ENCODE results near the gene C2CD3.

The C2CD3 gene

DNA sequence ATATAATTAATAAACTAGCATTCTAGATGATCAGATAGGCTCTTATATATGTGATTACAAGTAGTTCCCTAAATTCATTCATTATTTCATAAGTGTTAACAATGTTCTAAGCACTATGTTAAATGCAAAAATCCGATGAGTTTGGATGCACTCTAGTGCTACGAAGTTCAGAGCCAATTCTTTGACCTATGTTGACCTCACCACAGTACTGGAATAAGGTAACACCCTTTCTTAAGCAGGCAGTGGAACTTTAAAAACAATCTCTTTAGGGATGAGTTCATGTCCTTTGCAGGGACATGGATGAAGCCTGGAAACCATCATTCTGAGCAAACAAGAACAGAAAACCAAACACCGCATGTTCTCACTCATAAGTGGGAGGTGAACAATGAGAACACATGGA lies 93.6 kb downstream of the C2CD3 start:
- TF ChIP-seq EZH2phosphoT487 (IDR thresholded peaks at IDR 0.05; ENCODE audit: low read depth): no peak
- TF ChIP-seq, protein P1, sequence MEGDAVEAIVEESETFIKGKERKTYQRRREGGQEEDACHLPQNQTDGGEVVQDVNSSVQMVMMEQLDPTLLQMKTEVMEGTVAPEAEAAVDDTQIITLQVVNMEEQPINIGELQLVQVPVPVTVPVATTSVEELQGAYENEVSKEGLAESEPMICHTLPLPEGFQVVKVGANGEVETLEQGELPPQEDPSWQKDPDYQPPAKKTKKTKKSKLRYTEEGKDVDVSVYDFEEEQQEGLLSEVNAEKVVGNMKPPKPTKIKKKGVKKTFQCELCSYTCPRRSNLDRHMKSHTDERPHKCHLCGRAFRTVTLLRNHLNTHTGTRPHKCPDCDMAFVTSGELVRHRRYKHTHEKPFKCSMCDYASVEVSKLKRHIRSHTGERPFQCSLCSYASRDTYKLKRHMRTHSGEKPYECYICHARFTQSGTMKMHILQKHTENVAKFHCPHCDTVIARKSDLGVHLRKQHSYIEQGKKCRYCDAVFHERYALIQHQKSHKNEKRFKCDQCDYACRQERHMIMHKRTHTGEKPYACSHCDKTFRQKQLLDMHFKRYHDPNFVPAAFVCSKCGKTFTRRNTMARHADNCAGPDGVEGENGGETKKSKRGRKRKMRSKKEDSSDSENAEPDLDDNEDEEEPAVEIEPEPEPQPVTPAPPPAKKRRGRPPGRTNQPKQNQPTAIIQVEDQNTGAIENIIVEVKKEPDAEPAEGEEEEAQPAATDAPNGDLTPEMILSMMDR (IDR thresholded peaks at IDR 0.05; ENCODE audit: low read depth, low read length): no peak
- no peak overlapping the region for H2AFZ ChIP-seq (ENCODE audit: low read depth, low read length)
- H3K36me3 ChIP-seq (replicated peaks; ENCODE audit: low read depth, low read length): peaks cover 34% of the 10 kb centered on the region

DNA sequence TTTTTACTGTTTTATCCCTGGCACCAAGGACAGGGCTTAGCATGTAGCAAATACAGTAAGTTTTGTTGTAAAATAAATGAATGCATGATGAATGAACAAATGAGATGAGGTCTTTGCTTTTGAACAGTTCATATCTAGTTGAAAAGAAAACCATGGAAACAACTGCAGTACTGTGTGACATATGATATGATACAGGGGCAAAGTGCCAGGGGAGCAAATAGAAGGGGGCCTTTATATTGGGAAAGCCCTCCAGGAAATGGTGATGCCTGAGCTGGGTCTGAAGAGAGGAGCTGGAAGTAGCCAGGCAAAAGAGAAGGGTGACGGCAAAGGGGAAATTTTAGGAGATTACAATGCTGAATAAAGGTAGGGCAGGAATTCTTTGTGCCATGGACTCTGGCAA lies 98.1 kb downstream of the C2CD3 start:
- Histone ChIP-seq H2AFZ (ENCODE audit: low read depth, low read length) (no peak overlapping the region), H3K4me2 (ENCODE audit: low read length) (peak overlapping the region; percentile 36), H3K27ac (ENCODE audit: low read length) (no peak overlapping the region), H3K9ac (ENCODE audit: low read length) (no peak overlapping the region), H3K4me3 (ENCODE audit: low read length) (no peak overlapping the region), H4K20me1 (ENCODE audit: insufficient read depth, low read length) (no peaks in the 10 kb centered on the region), H3K27me3 (ENCODE audit: low read depth, low read length) (no peaks in the 10 kb centered on the region), H3K79me2 (ENCODE audit: low read length) (no peaks in the 10 kb centered on the region), H3K9me3 (ENCODE audit: insufficient read depth, low read length) (no peaks in the 10 kb centered on the region), H3K36me3 (replicated peaks; ENCODE audit: low read depth, low read length) (peaks cover 30% of the 10 kb centered on the region), H3K4me1 (ENCODE audit: low read length) (peaks cover 11% of the 10 kb centered on the region)
- TF ChIP-seq, protein P1 (IDR thresholded peaks at IDR 0.05; ENCODE audit: low read depth, low read length): no peak
- TF ChIP-seq EZH2phosphoT487 (IDR thresholded peaks at IDR 0.05; ENCODE audit: low read depth): no peak

More for the DNA sequence above, 93.6 kb downstream of the C2CD3 start:
- no peak overlapping the region for H3K4me2 ChIP-seq (ENCODE audit: low read length)
- no peaks in the 10 kb centered on the region for H3K27me3 ChIP-seq (ENCODE audit: low read depth, low read length)
- H3K27ac ChIP-seq (ENCODE audit: low read length): no peak overlapping the region
- H3K4me3 ChIP-seq (ENCODE audit: low read length): no peak overlapping the region
- no peaks in the 10 kb centered on the region for H3K79me2 ChIP-seq (ENCODE audit: low read length)
- no peaks in the 10 kb centered on the region for H3K9me3 ChIP-seq (ENCODE audit: insufficient read depth, low read length)
- peaks cover 7% of the 10 kb centered on the region for H3K4me1 ChIP-seq (ENCODE audit: low read length)
- no peaks in the 10 kb centered on the region for H4K20me1 ChIP-seq (ENCODE audit: insufficient read depth, low read length)
- no peak overlapping the region for H3K9ac ChIP-seq (ENCODE audit: low read length)

DNA sequence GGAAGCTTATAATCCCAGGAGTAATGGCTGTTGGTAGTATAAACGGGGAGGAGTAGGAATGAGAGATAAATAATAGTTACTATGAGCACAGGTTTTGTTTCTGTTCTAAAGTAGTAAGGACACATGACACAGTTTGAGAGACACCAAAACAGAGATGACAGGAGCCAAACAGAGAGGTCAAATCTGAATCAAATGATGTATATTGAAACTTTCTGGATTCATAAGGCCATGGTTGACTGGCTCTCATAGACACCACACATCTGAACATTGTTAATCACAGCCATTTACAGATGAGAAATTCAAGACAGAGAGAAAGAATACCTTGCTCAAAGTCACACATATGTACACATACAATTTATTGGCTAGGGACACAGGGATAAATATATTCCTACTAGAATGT lies 98.5 kb downstream of the C2CD3 start:
- no peaks in the 10 kb centered on the region for H4K20me1 ChIP-seq (ENCODE audit: insufficient read depth, low read length)
- no peak overlapping the region for H3K27ac ChIP-seq (ENCODE audit: low read length)
- H3K4me2 ChIP-seq (ENCODE audit: low read length): peak overlapping the region; percentile 36

DNA sequence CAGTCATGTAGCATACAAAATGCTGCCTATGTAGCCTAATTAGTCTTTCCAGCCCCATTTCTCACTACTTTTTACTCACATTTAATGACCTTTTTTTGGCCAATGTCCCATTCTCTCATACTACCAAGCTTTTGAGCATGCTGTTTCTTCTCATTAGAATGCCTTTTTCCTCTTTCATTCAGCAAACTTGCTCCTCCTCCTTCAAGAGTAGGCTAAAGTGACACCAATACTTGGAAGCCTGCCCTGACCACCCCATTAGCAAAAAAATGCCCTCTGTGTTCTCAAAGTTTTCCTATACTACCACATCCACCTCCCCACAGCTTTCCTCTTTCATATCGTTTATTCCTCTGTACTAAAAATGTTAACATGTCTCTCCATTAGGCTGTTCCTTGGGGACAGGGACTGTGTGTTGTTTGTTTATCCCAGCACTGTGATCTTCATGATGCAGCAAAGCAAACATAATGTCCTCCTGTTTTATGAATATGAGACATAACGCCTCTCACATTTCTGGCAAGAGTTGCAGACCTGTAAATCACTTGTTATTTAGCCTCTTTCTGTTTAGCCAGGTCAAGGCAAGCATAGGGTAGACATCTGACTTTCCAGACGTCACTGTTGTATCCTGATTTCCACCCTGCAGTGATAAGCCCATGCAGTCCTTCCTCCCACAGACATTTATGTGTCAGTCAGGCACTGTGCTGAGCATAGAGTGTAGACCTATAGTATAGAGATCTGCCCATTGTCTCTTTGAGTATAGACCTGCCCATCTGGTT lies 99.9 kb downstream of the C2CD3 start:
- TF ChIP-seq, protein P1 (IDR thresholded peaks at IDR 0.05; ENCODE audit: low read depth, low read length): no peak
- no peak for TF ChIP-seq EZH2phosphoT487 (IDR thresholded peaks at IDR 0.05; ENCODE audit: low read depth)
- no peak overlapping the region for H3K4me2 ChIP-seq (ENCODE audit: low read length)
- H2AFZ ChIP-seq (ENCODE audit: low read depth, low read length): no peak overlapping the region
- no peaks in the 10 kb centered on the region for H3K79me2 ChIP-seq (ENCODE audit: low read length)
- H3K36me3 ChIP-seq (replicated peaks; ENCODE audit: low read depth, low read length): peaks cover 27% of the 10 kb centered on the region
- peaks cover 11% of the 10 kb centered on the region for H3K4me1 ChIP-seq (ENCODE audit: low read length)
- H3K9ac ChIP-seq (ENCODE audit: low read length): no peak overlapping the region
- H3K27ac ChIP-seq (ENCODE audit: low read length): no peak overlapping the region
- H3K27me3 ChIP-seq (ENCODE audit: low read depth, low read length): no peaks in the 10 kb centered on the region
- H3K9me3 ChIP-seq (ENCODE audit: insufficient read depth, low read length): no peaks in the 10 kb centered on the region
- H4K20me1 ChIP-seq (ENCODE audit: insufficient read depth, low read length): no peaks in the 10 kb centered on the region
- H3K4me3 ChIP-seq (ENCODE audit: low read length): no peak overlapping the region

More for the DNA sequence above, 98.5 kb downstream of the C2CD3 start:
- Histone ChIP-seq H3K79me2 (ENCODE audit: low read length) (no peaks in the 10 kb centered on the region), H3K4me3 (ENCODE audit: low read length) (no peak overlapping the region), H3K9me3 (ENCODE audit: insufficient read depth, low read length) (no peaks in the 10 kb centered on the region), H3K27me3 (ENCODE audit: low read depth, low read length) (no peaks in the 10 kb centered on the region), H3K4me1 (ENCODE audit: low read length) (peaks cover 11% of the 10 kb centered on the region), H3K9ac (ENCODE audit: low read length) (no peak overlapping the region), H3K36me3 (replicated peaks; ENCODE audit: low read depth, low read length) (peaks cover 30% of the 10 kb centered on the region), H2AFZ (ENCODE audit: low read depth, low read length) (no peak overlapping the region)
- TF ChIP-seq, protein P1 (IDR thresholded peaks at IDR 0.05; ENCODE audit: low read depth, low read length): no peak
- TF ChIP-seq EZH2phosphoT487 (IDR thresholded peaks at IDR 0.05; ENCODE audit: low read depth): no peak
